Tongue (tissue), 2 donors: ENCODE data around the gene MAP3K7. TPM values are rescaled to one million over a fixed set of nuclear protein-coding genes. Genes with fewer than 3 reads are reported as not detected.

Experiments used
- DNase-seq: peaks from one replicate; pipeline ENCODE4 v3.0.0-alpha.2; 2015
- total RNA-seq: library from RNA; depleted of rRNA; stranded (reverse); fragments of >200 nt; gene quantifications from one replicate; pipeline ENCODE4 v1.2.3, GENCODE V29; 2014

Gene MAP3K7
- total RNA-seq, 1 donor from 2014 or later, result 39.4 TPM

GRCh38 chr6:90483956-90484355, 102.9 kb downstream of the MAP3K7 start:
- DNase-seq, result no peak

- DNase-seq, result no peak
Observed at GRCh38 chr6:90483116-90483839, 103.6 kb downstream of the MAP3K7 start.

GRCh38 chr6:90480666-90481065, 106.2 kb downstream of the MAP3K7 start:
- DNase-seq, result no peak

GRCh38 chr6:90479603-90479926, 107.3 kb downstream of the MAP3K7 start:
- DNase-seq, result no peak

GRCh38 chr6:90478789-90479602, 107.9 kb downstream of the MAP3K7 start:
- peak; percentile 96 for DNase-seq

GRCh38 chr6:90478278-90478677, 108.6 kb downstream of the MAP3K7 start:
- DNase-seq, result no peak

- DNase-seq, result no peak
Observed at GRCh38 chr6:90477366-90477765, 109.5 kb downstream of the MAP3K7 start.

- no peak for DNase-seq
Observed at GRCh38 chr6:90472716-90473115, 114.2 kb downstream of the MAP3K7 start.

- no peak for DNase-seq
Observed at GRCh38 chr6:90471263-90471662, 115.6 kb downstream of the MAP3K7 start.

- DNase-seq, result no peak
Observed at GRCh38 chr6:90469906-90470305, 117.0 kb downstream of the MAP3K7 start.

GRCh38 chr6:90468859-90469258, 118.0 kb downstream of the MAP3K7 start:
- no peak for DNase-seq

- DNase-seq, result no peak
Observed at GRCh38 chr6:90468080-90468479, 118.8 kb downstream of the MAP3K7 start.

GRCh38 chr6:90467546-90467945, 119.3 kb downstream of the MAP3K7 start:
- DNase-seq, result no peak

GRCh38 chr6:90466154-90466940, 120.5 kb downstream of the MAP3K7 start:
- DNase-seq, result no peak

- DNase-seq, result no peak
Observed at GRCh38 chr6:90465686-90466085, 121.2 kb downstream of the MAP3K7 start.

- DNase-seq, result no peak
Observed at GRCh38 chr6:90464507-90464906, 122.4 kb downstream of the MAP3K7 start.

- DNase-seq, result no peak
Observed at GRCh38 chr6:90463874-90464273, 123.0 kb downstream of the MAP3K7 start.
